Activated T-cell treated with anti-CD3 and anti-CD28 coated beads, Interleukin-2, amount 50 U/mL, for 1 hour (primary cell): Measurements from ENCODE around the gene CTSD.

ENCODE experiments used
- DNase-seq: peaks from one replicate; pipeline ENCODE4 v3.0.0-alpha.2; 2020

CTSD gene

GRCh38 chr11:1742869-1743584 is 20.7 kb downstream of the CTSD start:
- no peak for DNase-seq

- no peak for DNase-seq
These were observed 21.4 kb downstream of the CTSD start for GRCh38 chr11:1742371-1742770.

- DNase-seq, result no peak
These were observed 22.0 kb downstream of the CTSD start for GRCh38 chr11:1741741-1742140.

- no peak for DNase-seq
These were observed 22.8 kb downstream of the CTSD start for GRCh38 chr11:1740786-1741530.

GRCh38 chr11:1739576-1739975 is 24.2 kb downstream of the CTSD start:
- DNase-seq, result no peak

DNA sequence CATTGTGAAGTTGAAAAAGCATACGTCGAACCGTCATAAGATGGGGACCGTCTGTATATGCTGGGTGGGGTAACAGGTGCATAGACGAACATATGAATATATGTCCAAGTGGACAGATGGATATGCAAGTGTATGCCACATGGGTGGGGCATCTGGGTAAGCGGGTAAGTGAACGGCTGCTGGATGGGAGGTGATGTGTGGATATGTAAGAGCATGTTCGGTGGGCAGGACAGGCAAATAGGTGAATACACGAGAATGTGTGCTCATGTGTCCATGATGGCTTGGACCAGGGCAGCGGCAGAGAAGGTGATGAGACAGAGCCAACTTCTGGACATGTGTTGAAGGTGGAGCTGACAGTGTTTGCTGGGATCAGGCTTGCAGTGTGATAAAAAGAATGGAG is 25.3 kb downstream of the CTSD start:
- no peak for DNase-seq

DNA sequence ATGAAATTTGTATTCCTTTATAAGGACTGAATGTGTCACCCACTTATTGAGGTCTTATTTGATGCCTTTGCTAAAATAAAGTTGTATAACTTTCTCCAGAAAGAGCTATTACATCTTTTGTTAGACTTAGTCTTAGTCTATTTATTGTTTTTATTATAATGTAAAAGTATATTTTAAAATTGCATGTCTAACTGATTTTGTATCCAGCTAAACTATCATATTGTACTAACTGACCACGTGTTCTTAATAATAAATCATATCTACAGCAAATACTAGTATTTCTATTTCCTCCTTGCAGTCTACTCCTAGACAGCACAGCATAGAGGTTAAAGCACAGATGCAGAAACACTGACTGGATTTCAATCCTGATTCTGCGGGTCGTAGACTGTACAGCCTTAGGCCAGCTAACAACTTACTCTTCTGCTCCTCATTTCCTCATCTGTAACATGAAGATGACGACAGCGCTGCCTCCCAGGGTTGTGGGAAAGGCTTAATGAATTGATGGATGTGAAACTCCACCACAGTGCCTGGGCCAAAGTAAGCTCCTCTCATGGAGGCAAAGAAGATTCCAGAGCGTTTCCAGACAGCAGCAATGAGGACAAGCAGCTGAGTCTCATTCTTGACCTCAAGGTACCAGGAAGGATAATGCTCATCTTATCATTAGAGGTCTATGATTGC is 26.5 kb downstream of the CTSD start:
- DNase-seq, result no peak

GRCh38 chr11:1736447-1736992 is 27.2 kb downstream of the CTSD start:
- no peak for DNase-seq

- DNase-seq, result no peak
These were observed 28.5 kb downstream of the CTSD start for GRCh38 chr11:1735271-1735670.

GRCh38 chr11:1734641-1735081 is 29.1 kb downstream of the CTSD start:
- no peak for DNase-seq

- DNase-seq, result no peak
These were observed 29.7 kb downstream of the CTSD start for GRCh38 chr11:1733716-1734640.

DNA sequence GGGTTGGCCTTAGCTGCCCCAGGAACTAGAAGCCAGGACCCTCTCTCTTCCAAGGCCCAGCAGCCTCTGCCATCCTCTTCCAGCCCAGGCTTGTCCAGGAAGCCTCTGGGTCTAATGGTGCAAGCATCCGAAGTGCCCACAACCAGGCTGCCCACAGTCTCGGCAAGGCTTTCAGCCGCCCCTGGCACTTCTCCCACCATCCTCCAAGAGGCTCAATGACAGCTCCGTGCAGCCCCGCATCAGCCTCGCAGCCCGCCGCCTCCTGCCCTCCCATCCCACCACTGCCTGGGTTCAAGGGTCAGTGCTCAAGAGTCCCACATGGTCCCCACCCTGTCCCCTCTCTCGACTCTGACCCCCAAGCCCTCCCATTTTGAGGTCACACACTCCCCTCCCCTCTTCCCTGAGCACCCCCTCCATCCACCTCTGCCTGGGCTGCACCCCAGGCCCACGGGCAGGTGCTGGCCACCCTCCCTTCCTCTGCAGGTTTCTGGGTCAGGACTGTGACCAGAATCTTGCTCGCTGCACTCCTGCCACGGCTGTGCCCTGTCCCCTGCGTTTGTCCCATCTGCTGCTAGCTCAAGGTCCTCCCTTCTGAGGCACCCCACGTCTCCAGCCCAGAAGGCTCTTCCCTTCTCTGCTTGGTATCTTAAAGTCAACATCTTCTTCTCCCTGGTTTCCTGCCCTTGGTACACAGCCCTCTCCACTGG is 30.6 kb downstream of the CTSD start:
- no peak for DNase-seq

- no peak for DNase-seq
These were observed 31.2 kb downstream of the CTSD start for GRCh38 chr11:1732418-1733008.

GRCh38 chr11:1731451-1732059 is 32.2 kb downstream of the CTSD start:
- DNase-seq, result no peak

DNA sequence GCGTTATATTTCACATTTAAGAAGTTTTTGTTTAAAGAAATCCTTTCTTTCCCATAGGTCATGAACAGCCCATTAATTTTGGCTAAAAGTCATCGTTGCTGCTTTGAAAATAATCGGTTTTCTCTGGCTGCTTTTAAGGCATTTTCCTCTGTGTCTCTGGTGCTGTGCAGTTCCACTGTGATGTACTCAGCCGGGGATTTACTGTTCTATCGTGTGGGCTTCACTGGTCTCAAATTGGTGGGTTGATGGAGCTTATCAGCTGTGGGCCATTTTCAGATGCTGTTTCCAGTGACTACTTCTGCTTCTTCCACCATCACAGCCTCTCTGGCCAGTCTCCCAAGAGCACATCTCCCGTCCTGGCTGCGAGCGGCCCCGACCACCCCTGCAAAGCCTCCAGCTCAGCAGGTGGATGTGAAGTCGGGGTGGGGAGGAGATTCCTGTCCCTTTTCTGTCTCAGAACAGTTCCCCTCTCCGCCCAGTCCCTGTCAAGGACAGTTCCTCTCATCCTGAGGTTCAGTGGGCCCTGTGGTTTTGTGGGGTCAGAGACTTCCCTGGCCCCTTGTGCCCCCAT is 33.6 kb downstream of the CTSD start:
- no peak for DNase-seq

DNA sequence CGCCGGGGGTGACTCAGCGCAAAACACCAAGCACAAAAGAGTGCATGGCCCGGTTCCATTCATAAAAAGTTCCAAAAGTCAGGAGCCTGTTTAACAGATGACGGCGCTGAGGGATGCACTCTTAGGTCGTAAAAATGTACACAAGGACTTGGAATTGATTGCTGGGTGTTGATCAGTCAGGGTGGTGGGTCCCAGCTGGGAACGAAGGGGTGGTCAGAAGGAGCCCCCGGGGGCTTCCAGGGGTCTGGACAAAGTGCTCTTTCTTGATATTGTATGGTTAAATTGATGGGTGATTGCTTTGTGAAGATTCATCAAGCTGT is 34.1 kb downstream of the CTSD start:
- no peak for DNase-seq

- DNase-seq, result no peak
These were observed 34.6 kb downstream of the CTSD start for GRCh38 chr11:1728931-1729691.

DNA sequence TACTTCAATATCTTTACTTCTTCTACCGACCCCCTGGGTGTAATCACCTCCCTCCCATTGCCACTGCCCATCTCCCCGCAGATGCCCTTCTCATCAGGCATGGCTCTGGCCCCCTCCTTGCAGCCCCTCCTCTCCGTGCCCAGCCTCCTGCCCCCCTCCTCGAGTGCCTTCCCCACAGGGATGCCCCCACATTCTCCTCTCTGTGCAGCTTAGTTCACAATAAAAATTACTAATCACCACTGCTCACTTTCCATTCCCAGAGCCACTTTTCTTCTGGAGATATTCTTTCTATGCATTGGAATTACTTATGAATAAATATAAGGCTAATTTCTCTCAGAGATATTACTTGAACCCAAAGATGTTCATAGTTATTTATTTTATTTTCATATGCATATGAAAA is 35.4 kb downstream of the CTSD start:
- no peak for DNase-seq

- no peak for DNase-seq
These were observed 35.9 kb downstream of the CTSD start for GRCh38 chr11:1727861-1728260.

DNA sequence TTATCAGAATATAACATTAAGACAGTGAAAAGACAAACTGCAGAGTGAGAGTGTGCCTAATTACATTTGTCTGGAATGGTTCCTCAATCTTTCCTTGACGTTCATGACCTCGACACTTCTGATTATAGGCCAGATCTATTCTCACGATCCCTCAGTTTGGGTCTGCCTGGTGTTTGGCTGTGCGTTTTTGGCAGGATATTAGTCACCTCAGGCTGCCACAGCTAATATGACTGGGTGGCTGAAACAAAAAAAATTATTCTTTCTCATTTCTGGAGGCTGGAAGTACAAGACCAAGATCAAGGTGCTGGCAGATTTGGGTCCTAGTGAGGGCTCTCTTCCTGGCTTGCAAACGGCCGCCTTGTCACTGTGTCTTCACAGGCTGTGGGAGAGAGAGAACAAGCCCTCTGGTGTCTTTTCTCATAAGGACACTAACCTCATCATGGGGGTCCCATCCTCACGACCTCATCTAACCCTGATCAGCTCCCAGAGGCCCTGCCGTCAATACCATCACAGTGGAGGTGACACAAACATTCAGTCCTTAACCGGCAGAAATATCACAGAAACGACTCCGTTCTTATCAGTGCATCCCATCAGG is 36.5 kb downstream of the CTSD start:
- DNase-seq, result no peak
